ENCODE data around the gene MIA.
"Not testable (repeated sequence)": the region's sequence is repeated elsewhere in the genome, so short reads cannot be mapped to it uniquely, and the experiment has no call there.

MIA gene

DNA sequence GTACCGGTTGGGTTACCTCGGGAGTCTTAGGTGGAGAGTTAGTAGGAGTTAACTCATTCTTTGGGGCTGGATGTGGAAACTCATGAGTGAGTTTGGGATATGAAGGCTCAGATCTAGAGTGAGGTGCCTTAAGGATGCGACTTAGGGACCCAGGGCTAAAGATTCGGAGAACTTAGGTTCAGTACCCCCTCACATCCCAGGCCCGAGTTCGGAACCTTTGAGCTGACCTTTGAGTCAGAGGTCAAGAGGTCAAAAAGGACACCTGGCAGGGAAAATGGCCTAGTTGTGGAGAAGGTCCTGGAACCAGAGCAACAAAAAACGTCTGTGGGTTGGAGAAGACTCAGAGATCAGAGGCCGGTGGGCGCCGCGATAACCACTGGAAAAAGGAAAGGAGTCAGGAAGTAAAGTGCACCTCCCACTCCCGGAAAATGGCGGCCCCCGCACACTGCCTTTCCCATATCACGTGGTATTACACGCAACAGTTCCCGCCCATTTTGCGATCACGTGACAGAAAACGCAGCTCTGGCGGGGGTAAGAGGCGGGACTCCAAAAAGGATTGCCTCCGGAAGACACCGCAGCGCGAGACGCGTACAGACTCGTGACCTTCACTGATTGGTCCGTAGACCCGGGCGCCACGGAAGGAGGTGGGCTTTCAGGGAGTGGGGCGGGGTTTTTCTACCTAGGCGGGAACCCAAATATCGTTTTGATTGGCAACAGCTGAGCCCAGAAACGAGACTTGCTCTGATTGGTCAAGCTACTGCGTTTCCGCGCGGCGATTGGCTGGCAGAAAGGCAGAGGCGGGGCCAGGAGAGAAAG lies 25.1 kb upstream of the MIA start, which contains the start of gene ACTMAP:
Gene ACTMAP, minus strand, starts transcription at position 420 of the 816 bp plus-strand sequence. CDS start 674 bp downstream, outside the sequence.
- H3K27ac ChIP-seq: peak within 1 kb of the TSS; percentile 89
- DNase-seq (ENCODE audit: low read depth, low spot score): peak; percentile 99

DNA sequence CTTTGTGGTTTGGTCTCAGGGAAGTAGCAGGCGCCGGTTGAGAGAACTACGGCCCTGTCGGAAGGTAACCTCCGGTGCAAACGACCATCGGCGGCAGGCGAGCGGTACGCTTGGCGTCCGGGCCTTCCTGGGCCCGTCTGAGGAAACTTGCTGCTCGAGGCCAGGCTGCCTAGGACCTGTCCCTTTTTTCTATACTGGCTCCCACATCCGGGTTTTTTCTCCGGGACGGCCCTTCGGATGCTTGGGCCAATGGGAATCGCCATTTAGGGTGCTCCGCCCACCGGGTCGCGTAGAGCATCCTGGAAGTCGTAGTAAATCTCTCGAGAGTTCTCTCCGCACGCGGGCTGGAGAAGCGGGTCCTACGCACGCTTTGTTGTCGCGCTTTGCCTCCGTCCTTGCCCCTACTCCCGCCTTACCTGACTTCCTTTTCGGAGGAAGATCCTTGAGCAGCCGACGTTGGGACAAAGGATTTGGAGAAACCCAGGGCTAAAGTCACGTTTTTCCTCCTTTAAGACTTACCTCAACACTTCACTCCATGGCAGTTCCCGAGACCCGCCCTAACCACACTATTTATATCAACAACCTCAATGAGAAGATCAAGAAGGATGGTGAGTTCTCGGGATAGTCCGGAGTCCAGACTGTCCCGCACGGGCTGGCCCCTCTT lies 24.3 kb upstream of the MIA start, which contains the start of gene SNRPA:
Gene SNRPA, plus strand, starts transcription at position 330 of the 664 bp plus-strand sequence. Its CDS starts 206 bp downstream, at position 536.
- H3K27ac ChIP-seq: peak within 1 kb of the TSS; percentile 89
- peak; percentile 89 for DNase-seq (ENCODE audit: low read depth, low spot score)

DNA sequence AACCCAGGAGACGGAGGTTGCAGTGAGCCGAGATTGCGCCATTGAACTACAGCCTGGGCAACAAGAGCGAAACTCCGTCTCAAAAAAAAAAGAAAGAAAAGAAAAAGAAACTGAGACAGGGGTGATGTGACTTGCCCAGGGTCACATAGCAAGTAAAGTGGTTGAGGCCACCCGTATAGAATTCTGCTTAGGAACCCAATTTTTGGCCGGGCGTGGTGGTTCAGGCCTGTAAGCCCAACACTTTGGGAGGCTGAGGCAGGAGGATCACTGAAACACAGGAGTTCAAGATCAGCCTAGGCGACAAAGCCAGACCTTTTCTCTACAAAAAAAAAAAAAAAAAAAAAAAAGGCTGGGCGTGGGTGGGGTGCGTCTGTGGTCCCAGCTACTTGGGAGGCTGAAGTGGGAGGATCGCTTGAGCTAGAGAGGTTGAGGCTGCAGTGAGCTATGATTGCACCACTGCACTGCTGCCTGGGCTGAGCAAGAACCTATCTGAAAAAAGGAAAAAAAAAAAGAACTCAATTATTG lies 23.0 kb upstream of the MIA start:
- no peak for DNase-seq (ENCODE audit: low read depth, low spot score)
- peak overlapping the region; percentile 89 for H3K27ac ChIP-seq

DNA sequence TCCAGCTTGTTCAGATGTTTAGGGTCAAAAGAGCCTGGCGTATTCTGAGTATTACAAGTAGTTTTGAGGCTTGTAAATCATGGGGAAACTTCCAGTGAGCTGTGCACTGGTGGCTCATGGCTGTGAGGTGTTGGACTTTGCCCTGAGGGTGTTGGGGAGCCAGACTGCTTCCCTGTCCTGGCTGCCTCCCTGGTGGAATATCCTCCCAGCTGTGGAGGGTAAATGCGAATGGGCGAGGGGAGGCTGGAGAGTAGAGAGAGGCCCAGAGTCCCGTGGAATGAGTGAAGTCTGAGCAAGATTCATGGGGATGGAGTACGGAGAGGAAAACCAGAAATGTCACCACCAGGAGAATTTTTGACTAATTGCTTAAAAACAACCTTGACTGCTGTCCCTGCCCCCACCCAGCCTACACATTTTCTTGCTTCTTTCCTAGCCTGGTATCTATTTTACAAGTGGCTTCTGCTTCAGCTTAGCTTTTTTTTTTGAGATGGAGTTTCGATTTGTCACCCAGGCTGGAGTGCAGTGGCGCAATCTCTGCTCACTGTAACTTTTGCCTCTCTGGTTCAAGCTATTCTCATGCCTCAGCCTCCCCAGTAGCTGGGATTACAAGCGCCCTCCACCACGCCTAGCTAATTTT lies 20.6 kb upstream of the MIA start:
- DNase-seq (ENCODE audit: low read depth, low spot score): no peak
- H3K27ac ChIP-seq: peak overlapping the region; percentile 35

DNA sequence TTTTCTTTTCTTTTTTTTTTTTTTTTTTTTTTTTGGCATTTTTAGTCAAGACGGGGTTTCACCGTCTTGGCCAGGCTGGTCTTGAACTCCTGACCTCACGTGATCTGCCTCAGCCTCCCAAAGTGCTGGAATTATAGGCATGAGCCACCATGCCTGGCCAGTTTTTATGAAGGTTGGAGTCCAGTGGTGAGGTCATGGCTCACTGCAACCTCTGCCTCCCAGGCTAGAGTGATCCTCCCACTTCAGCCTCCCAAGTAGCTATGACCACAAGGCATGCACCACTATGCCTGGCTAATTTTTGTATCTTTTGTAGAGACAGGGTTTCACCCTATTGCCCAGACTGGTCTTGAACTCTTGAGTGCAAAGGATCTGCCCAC lies 20.1 kb upstream of the MIA start:
- H3K27ac ChIP-seq: peak overlapping the region; percentile 35
- DNase-seq (ENCODE audit: low read depth, low spot score): no peak

- peak overlapping the region; percentile 36 for H3K27ac ChIP-seq
- no peak for DNase-seq (ENCODE audit: low read depth, low spot score)
Measured at GRCh38 chr19:40755791-40756190, 19.5 kb upstream of the MIA start.

- DNase-seq (ENCODE audit: low read depth, low spot score): no peak
Measured at GRCh38 chr19:40756502-40757110, 18.7 kb upstream of the MIA start.

GRCh38 chr19:40758491-40758890 lies 16.8 kb upstream of the MIA start:
- H3K27ac ChIP-seq: no peak overlapping the region
- DNase-seq (ENCODE audit: low read depth, low spot score): no peak

More at GRCh38 chr19:40756502-40757110, 18.7 kb upstream of the MIA start:
- peak overlapping the region; percentile 36 for H3K27ac ChIP-seq

DNA sequence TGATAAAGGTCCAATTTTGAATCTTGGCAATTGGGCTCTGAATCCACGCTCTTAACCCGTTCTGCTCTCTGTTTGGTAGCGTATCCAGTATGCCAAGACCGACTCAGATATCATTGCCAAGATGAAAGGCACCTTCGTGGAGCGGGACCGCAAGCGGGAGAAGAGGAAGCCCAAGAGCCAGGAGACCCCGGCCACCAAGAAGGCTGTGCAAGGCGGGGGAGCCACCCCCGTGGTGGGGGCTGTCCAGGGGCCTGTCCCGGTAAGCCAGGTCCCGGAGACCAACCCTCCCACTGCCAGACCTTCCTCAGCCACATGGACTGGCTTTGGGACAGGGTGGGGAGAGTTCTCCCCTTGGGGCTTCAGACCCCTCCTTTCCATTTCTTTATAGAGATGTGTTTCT lies 16.0 kb upstream of the MIA start:
- no peak overlapping the region for H3K27ac ChIP-seq
- DNase-seq (ENCODE audit: low read depth, low spot score): no peak

DNA sequence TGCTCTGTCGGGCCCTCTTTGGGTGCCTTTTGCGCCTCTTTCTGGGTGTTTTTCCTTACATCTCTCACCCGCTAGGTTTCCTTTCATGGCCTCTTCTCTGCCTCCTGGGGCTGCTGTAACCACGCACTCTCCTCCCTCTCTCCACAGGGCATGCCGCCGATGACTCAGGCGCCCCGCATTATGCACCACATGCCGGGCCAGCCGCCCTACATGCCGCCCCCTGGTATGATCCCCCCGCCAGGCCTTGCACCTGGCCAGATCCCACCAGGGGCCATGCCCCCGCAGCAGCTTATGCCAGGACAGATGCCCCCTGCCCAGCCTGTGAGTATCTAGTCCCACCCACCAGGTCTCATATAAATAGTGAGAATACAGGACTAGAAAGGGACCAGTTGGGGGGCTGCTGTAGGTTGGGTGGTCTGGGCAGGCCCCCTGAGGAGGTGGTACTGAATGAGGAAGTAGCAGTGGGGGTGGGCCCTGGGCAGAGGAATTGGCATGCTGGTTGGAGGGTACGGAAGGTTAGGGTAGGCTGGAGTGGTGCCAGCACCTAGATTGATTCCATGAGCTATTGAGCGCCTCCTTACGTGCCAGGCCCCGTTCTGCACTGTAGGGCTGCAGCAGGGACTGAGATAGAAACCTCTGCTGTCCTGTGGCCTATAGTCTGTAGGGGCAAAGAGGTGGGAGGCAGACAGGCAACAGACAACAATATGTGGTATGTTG lies 12.4 kb upstream of the MIA start:
- no peak overlapping the region for H3K27ac ChIP-seq
- no peak for DNase-seq (ENCODE audit: low read depth, low spot score)

GRCh38 chr19:40763526-40763925 lies 11.8 kb upstream of the MIA start:
- no peak overlapping the region for H3K27ac ChIP-seq
- DNase-seq (ENCODE audit: low read depth, low spot score): no peak

- no peak overlapping the region for H3K27ac ChIP-seq
- no peak for DNase-seq (ENCODE audit: low read depth, low spot score)
Measured at GRCh38 chr19:40763963-40764362, 11.4 kb upstream of the MIA start.

DNA sequence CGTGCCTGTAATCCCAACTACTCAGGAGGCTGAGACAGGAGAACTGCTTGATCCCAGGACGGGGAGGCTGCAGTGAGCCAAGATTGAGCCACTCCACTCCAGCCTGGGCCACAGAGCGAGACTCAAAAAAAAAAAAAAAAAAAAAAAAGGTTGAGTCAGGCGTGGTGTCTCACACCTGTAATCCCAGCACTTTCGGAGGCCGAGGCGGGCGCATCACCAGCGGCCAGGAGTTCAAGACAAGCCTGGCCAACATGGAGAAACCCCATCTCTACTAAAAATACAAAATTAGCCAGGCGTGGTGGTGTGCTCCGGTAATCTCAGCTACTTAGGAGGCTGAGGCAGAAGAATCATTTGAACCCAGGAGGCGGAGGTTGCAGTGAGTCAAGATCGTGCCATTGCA lies 8.9 kb upstream of the MIA start:
- not testable (repeated sequence) for H3K27ac ChIP-seq

DNA sequence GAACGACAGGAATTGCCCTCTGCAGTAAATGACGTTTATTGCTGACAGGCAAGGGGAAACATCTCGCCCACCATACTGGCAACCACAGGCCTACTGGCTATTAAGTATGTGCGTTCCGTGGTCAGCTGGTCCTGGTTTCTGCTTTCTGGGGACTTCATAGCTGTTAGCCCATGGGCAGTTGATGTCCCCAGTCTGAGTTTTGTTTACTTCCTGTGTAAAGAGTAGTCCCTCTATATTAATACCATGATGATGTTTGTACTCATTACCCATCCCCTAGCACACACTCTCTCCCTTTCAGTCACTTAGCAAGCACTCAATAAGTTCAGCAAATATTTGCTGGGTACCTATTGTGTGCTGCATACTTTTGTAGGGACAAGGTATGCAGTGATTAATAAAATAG lies 6.5 kb upstream of the MIA start:
- no peak overlapping the region for H3K27ac ChIP-seq
- DNase-seq (ENCODE audit: low read depth, low spot score): no peak

More for the DNA sequence above, 8.9 kb upstream of the MIA start:
- not testable (repeated sequence) for DNase-seq (ENCODE audit: low read depth, low spot score)

DNA sequence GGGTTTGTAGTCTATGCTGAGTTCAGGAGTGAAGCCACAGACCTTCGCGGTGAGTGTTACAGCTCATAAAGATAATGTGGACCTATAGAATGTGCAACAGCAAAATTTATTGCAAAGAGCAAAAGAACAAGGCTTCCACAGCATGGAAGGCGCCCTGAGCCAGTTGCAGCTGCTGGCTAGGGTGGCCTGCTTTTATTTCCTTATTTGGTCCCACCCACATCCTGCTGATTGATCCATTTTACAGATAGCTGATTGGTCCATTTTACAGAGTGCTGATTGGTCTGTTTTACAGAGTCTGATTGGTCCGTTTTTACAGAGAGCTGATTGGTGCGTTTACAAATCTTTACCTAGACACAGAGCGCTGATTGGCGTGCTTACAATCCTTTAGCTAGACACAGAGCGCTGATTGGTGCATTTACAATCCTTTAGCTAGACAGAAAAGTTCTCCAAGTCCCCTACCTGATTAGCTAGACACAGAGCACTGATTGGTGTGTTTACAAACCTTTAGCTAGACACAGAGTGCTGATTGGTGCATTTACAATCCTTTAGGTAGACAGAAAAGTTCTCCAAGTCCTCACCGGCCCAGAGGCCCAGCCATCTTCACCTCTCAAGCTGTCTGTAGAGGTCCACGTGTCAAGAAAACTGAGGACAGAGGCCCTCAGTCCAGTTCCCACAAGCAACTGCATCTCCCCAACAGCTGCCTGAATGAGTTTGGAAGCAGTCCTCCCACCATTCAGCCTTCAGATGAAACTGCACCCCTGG lies 4.0 kb upstream of the MIA start:
- DNase-seq (ENCODE audit: low read depth, low spot score); H3K27ac ChIP-seq: not testable (repeated sequence)

DNA sequence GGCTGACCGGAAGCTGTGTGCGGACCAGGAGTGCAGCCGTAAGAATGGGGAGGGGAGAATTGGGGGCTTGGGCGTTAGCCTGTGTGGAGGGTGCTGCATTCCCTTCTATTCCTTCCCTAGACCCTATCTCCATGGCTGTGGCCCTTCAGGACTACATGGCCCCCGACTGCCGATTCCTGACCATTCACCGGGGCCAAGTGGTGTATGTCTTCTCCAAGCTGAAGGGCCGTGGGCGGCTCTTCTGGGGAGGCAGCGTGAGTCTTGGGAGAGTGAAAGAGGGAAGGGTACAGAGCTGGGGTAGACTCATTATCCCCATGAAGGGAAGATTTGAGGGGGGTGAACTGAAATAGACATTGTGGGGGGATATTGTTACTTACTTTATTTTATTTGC lies 306 bp downstream of the MIA start:
- DNase-seq (ENCODE audit: low read depth, low spot score): no peak
- H3K27ac ChIP-seq: peak overlapping the region; percentile 42

- DNase-seq (ENCODE audit: low read depth, low spot score): no peak
- no peak overlapping the region for H3K27ac ChIP-seq
Measured at GRCh38 chr19:40776364-40776763, 1.0 kb downstream of the MIA start.

DNA sequence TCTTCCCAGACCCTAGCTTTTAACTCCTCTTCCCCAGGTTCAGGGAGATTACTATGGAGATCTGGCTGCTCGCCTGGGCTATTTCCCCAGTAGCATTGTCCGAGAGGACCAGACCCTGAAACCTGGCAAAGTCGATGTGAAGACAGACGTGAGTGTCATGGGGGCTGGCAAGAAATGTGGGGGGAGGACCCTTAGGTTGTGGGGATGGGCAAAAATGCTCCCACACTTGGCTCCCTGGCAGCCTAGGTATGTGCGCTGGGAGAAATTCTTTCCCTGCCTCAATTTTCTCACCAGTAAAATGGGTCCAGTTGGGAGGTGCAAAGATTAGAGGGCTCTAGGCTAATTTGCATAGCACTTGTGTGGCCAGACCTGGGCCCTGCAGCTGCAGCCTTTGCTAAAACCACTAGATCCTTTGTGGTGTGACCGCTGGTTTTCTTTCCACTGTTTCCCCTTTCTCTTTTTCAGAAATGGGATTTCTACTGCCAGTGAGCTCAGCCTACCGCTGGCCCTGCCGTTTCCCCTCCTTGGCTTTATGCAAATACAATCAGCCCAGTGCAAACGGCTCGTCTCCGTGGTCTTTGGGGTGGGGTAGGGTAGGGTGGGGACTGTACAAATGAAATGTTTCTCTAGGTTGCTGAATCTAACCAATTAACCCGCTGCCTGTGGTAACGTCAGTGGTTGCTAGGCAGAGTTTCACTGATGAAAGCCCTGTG lies 1.8 kb downstream of the MIA start:
- peak overlapping the region; percentile 96 for H3K27ac ChIP-seq
- DNase-seq (ENCODE audit: low read depth, low spot score): peak; percentile 53

DNA sequence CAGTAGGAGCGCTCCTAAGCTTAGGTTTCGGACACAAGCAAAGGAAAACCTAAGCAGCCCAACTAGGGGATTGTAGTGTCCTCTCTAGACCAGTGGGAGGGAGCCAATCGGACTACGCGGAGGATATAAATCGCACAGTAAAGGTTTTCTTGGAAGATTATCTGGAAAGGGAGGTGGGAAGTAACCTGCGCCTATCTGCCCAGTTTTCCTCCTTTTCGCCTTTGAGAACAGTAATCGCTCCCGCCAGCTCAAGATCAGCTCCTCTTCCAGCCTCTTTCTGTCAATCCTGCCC lies 2.3 kb downstream of the MIA start:
- peak overlapping the region; percentile 96 for H3K27ac ChIP-seq
- no peak for DNase-seq (ENCODE audit: low read depth, low spot score)

Data from epithelial cell of prostate (primary cell).